ENCODE results near the gene FGF11.
A peak's percentile ranks its signal among the peaks of the same experiment; 100 is the strongest.
"Not testable (repeated sequence)": the region's sequence is repeated elsewhere in the genome, so short reads cannot be mapped to it uniquely, and the experiment has no call there.

Gene FGF11

DNA sequence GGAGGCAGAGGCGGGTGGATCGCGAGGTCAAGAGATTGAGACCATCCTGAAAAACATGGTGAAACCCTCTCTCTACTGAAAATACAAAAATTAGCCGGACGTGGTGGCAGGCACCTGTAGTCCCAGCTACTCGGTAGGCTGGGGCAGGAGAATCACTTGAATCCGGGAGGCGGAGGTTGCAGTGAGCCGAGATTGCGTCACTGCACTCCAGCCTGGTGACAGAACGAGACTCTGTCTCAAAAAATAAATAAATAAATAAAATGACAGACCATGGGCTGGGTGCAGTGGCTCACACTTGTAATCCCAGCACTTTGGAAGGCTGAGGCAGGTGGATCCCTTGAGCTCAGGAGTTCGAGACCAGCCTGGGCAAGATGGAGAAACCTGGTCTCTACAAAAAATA is 30.5 kb downstream of the FGF11 start:
- DNase-seq; H3K4me1 ChIP-seq (ENCODE audit: control insufficient read depth, insufficient read depth, low read length, poor library complexity, severe bottlenecking); H3K27ac ChIP-seq (ENCODE audit: insufficient read depth, low read length, poor library complexity, severe bottlenecking); H3K27me3 ChIP-seq (replicated peaks; ENCODE audit: control insufficient read depth, insufficient read depth, low read length, poor library complexity, severe bottlenecking); H3K9me3 ChIP-seq (ENCODE audit: control insufficient read depth, low read length); H3K4me3 ChIP-seq (ENCODE audit: insufficient read depth, low read depth, low read length, poor library complexity, severe bottlenecking): not testable (repeated sequence)
- peaks cover 22% of the 10 kb centered on the region for H3K36me3 ChIP-seq (ENCODE audit: control insufficient read depth, insufficient read depth, low read length)

DNA sequence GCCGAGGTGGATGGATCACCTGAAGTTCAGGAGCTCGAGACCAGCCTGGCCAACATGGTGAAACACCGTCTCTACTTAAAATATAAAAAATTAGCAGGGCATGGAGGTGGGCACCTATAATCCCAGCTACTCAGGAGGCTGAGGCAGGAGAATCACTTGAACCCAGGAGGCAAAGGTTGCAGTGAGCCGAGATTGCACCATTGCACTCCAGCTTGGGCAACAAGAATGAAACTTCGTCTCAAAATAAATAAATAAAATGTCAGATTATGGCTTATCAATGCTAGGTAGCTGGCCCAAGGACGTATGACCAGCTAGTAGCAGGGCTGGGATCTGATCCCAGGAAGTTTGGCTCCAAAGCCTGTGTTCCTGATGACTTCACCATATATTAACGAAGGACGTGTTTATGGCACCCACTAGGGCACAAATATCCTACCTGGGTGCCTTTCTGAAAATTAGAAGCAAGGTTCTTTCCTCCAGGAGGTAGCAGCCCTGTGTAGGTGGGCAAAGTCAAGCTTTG is 31.2 kb downstream of the FGF11 start:
- peaks cover 18% of the 10 kb centered on the region for H3K36me3 ChIP-seq (ENCODE audit: control insufficient read depth, insufficient read depth, low read length)
- DNase-seq; H3K9me3 ChIP-seq (ENCODE audit: control insufficient read depth, low read length); H3K27me3 ChIP-seq (replicated peaks; ENCODE audit: control insufficient read depth, insufficient read depth, low read length, poor library complexity, severe bottlenecking); H3K4me1 ChIP-seq (ENCODE audit: control insufficient read depth, insufficient read depth, low read length, poor library complexity, severe bottlenecking); H3K27ac ChIP-seq (ENCODE audit: insufficient read depth, low read length, poor library complexity, severe bottlenecking); H3K4me3 ChIP-seq (ENCODE audit: insufficient read depth, low read depth, low read length, poor library complexity, severe bottlenecking): not testable (repeated sequence)

DNA sequence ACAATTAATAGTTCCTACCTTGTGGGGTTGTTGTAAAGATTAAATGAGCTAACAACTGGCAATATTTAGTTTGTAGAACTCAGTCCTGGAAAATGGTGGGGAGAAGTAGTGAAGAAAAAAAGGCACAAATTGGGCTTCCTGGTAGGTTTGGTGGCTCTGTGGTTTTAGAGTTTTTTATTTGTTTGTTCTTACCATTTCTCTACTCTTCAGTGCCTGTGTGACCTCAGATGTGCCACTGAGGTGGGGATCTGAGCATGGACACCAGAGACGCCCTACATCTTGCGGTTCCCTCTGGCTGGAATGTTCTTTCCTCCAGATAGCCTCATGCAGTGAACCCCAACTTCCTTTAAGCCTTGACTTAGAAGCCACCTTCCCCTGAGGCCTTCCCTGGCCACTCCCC is 32.4 kb downstream of the FGF11 start:
- H3K27ac ChIP-seq (ENCODE audit: insufficient read depth, low read length, poor library complexity, severe bottlenecking) = no peak overlapping the region
- H3K4me1 ChIP-seq (ENCODE audit: control insufficient read depth, insufficient read depth, low read length, poor library complexity, severe bottlenecking) = no peaks in the 10 kb centered on the region

DNA sequence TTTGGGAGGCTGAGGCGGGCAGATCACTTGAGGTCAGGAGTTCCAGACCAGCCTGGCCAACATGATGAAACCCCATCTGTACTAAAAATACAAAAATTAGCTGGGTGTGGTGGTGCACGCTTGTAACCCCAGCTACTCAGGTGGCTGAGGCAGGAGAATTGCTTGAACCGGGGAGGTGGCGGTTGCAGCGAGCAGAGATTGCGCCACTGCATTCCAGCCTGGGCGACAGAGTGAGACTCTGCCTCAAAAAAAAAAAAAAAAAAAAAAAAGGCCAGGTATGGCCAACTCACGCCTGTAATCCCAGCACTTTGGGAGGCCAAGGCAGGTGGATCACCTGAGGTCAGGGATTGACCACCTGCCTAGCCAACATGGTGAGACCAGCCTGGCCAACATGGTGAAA is 35.5 kb downstream of the FGF11 start:
- H3K9me3 ChIP-seq (ENCODE audit: control insufficient read depth, low read length); H3K4me3 ChIP-seq (ENCODE audit: insufficient read depth, low read depth, low read length, poor library complexity, severe bottlenecking); DNase-seq; H3K27ac ChIP-seq (ENCODE audit: insufficient read depth, low read length, poor library complexity, severe bottlenecking); H3K36me3 ChIP-seq (ENCODE audit: control insufficient read depth, insufficient read depth, low read length); H3K27me3 ChIP-seq (replicated peaks; ENCODE audit: control insufficient read depth, insufficient read depth, low read length, poor library complexity, severe bottlenecking): not testable (repeated sequence)
- peaks cover 11% of the 10 kb centered on the region for H3K4me1 ChIP-seq (ENCODE audit: control insufficient read depth, insufficient read depth, low read length, poor library complexity, severe bottlenecking)

More for the DNA sequence above, 32.4 kb downstream of the FGF11 start:
- Histone ChIP-seq H3K36me3 (ENCODE audit: control insufficient read depth, insufficient read depth, low read length) (peaks cover 6% of the 10 kb centered on the region), H3K9me3 (ENCODE audit: control insufficient read depth, low read length) (no peaks in the 10 kb centered on the region), H3K27me3 (replicated peaks; ENCODE audit: control insufficient read depth, insufficient read depth, low read length, poor library complexity, severe bottlenecking) (no peaks in the 10 kb centered on the region), H3K4me3 (ENCODE audit: insufficient read depth, low read depth, low read length, poor library complexity, severe bottlenecking) (no peak overlapping the region)
- DNase-seq = no peak

DNA sequence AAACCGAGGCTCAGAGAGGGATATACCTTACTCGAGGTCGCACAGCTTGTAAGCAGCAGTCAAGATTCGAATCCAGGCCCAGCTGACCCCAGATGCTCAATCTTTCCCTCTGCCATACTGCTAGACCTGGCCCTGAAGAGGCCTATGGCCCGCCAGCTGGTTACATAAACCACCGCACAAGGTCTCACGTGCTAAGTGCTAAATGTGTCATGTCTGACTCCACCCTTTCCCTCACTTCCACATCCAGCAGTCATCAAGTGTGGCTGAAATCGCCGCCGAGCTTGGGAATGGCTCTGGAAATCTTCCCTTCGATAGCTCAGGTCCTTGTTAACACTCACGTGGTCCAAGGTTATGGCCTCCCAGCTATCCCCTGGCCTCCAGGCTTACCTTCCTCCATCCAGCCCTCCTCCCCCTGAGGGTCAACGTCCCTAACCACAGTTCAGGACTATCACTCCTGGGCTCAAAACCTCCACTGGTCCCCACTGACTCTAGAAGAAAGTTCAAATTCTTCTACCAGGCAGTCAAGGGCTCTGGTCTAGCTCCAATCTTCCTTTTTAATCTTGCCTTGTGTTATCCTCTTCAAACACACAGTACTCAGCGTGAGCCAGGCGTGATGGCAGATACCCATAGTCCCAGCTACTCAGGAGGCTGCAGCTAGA is 36.6 kb downstream of the FGF11 start:
- Histone ChIP-seq H3K27me3 (replicated peaks; ENCODE audit: control insufficient read depth, insufficient read depth, low read length, poor library complexity, severe bottlenecking) (no peaks in the 10 kb centered on the region), H3K4me1 (ENCODE audit: control insufficient read depth, insufficient read depth, low read length, poor library complexity, severe bottlenecking) (peaks cover 19% of the 10 kb centered on the region), H3K27ac (ENCODE audit: insufficient read depth, low read length, poor library complexity, severe bottlenecking) (no peak overlapping the region), H3K9me3 (ENCODE audit: control insufficient read depth, low read length) (no peaks in the 10 kb centered on the region), H3K36me3 (ENCODE audit: control insufficient read depth, insufficient read depth, low read length) (no peaks in the 10 kb centered on the region), H3K4me3 (ENCODE audit: insufficient read depth, low read depth, low read length, poor library complexity, severe bottlenecking) (no peak overlapping the region)
- no peak for DNase-seq

DNA sequence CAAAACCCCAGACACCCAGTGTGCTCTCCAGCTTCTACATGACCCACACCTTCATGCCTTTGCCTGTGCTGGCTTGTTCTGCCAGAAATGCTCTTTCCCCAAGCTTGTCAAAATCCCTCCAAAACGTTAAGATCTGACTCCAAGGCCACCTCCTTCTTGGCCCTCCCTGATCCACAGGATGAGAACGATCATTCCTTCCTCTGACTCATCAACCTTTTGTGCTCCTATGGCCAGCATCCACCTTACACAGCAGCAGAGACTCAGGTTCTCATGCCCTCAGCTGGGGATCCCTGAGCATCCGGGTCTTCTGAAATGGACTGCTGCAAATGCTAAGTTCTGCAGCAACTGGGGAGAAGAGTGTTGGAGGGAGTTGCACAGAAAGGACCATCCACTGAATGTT is 37.2 kb downstream of the FGF11 start:
- Histone ChIP-seq H3K4me3 (ENCODE audit: insufficient read depth, low read depth, low read length, poor library complexity, severe bottlenecking) (no peak overlapping the region), H3K27me3 (replicated peaks; ENCODE audit: control insufficient read depth, insufficient read depth, low read length, poor library complexity, severe bottlenecking) (no peaks in the 10 kb centered on the region), H3K9me3 (ENCODE audit: control insufficient read depth, low read length) (no peaks in the 10 kb centered on the region), H3K4me1 (ENCODE audit: control insufficient read depth, insufficient read depth, low read length, poor library complexity, severe bottlenecking) (peaks cover 19% of the 10 kb centered on the region), H3K27ac (ENCODE audit: insufficient read depth, low read length, poor library complexity, severe bottlenecking) (no peak overlapping the region), H3K36me3 (ENCODE audit: control insufficient read depth, insufficient read depth, low read length) (no peaks in the 10 kb centered on the region)
- DNase-seq = no peak

DNA sequence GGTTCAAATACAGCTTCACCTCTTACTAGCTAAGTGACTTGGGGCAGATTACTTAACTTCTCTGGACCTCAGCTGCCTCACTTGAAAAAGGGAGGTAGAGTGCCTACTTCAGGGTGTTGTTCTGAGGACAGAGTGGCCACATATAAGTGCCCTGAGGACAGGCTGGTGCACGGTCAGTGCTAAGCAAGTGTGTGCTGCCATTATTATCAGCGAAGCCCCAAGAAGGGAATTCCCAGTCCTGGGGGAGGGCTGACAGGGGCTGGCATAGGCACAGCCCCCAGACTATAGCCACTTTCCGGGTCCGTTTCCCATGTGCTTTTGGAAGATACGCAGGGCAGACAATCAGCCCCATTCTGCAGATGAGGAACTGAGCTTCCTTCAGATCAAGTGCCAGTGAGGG is 37.6 kb downstream of the FGF11 start:
- no peaks in the 10 kb centered on the region for H3K36me3 ChIP-seq (ENCODE audit: control insufficient read depth, insufficient read depth, low read length)
- no peak for DNase-seq
- no peak overlapping the region for H3K27ac ChIP-seq (ENCODE audit: insufficient read depth, low read length, poor library complexity, severe bottlenecking)
- H3K9me3 ChIP-seq (ENCODE audit: control insufficient read depth, low read length) = no peaks in the 10 kb centered on the region
- no peak overlapping the region for H3K4me3 ChIP-seq (ENCODE audit: insufficient read depth, low read depth, low read length, poor library complexity, severe bottlenecking)
- no peaks in the 10 kb centered on the region for H3K27me3 ChIP-seq (replicated peaks; ENCODE audit: control insufficient read depth, insufficient read depth, low read length, poor library complexity, severe bottlenecking)
- peaks cover 19% of the 10 kb centered on the region for H3K4me1 ChIP-seq (ENCODE audit: control insufficient read depth, insufficient read depth, low read length, poor library complexity, severe bottlenecking)

DNA sequence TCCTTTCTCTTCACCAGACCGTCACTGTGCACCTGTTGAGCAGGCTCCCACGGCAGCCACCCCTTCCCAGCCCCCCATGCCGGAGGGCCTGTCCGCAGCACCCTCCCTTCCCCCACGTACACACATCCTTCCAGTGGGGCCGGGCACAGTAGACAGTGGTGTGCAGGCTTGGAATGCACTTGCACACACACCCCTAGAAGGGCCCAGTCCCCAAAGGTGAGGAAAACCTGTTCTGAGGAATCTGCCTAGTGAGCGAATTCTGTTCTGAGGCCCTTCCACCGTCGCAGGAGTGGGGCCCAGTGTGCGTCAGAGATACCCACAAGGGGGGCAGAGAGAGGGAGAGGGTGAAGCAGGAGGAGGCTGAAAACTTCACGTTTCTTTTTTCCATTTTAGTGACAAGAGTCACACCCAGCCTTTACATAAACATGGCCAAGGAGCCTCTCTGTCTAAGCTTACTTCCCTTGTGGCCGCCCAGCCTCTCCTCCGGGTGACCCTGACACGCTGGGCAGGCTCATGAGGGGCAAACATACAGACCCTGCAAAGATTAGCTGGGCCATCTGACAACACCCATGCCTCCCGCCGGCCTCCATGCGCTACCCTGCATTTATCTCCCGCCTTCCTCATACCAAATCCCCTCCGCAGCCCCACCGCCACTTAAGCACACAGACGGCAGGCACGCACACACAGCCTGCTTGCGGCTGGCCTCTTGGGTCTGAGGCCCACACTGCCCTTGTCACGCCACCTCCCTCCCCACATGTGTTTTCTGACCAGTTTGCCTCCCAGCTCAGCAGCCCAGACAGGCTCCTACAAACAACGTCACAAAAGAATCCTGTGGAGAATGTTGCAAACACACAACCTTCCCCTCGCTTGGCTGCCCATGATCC is 38.3 kb downstream of the FGF11 start:
- H3K27ac ChIP-seq (ENCODE audit: insufficient read depth, low read length, poor library complexity, severe bottlenecking) = peak overlapping the region; percentile 99
- peak overlapping the region; percentile 98 for H3K4me3 ChIP-seq (ENCODE audit: insufficient read depth, low read depth, low read length, poor library complexity, severe bottlenecking)
- DNase-seq = no peak
- peaks cover 20% of the 10 kb centered on the region for H3K4me1 ChIP-seq (ENCODE audit: control insufficient read depth, insufficient read depth, low read length, poor library complexity, severe bottlenecking)
- no peaks in the 10 kb centered on the region for H3K27me3 ChIP-seq (replicated peaks; ENCODE audit: control insufficient read depth, insufficient read depth, low read length, poor library complexity, severe bottlenecking)
- H3K9me3 ChIP-seq (ENCODE audit: control insufficient read depth, low read length) = no peaks in the 10 kb centered on the region
- H3K36me3 ChIP-seq (ENCODE audit: control insufficient read depth, insufficient read depth, low read length) = no peaks in the 10 kb centered on the region

DNA sequence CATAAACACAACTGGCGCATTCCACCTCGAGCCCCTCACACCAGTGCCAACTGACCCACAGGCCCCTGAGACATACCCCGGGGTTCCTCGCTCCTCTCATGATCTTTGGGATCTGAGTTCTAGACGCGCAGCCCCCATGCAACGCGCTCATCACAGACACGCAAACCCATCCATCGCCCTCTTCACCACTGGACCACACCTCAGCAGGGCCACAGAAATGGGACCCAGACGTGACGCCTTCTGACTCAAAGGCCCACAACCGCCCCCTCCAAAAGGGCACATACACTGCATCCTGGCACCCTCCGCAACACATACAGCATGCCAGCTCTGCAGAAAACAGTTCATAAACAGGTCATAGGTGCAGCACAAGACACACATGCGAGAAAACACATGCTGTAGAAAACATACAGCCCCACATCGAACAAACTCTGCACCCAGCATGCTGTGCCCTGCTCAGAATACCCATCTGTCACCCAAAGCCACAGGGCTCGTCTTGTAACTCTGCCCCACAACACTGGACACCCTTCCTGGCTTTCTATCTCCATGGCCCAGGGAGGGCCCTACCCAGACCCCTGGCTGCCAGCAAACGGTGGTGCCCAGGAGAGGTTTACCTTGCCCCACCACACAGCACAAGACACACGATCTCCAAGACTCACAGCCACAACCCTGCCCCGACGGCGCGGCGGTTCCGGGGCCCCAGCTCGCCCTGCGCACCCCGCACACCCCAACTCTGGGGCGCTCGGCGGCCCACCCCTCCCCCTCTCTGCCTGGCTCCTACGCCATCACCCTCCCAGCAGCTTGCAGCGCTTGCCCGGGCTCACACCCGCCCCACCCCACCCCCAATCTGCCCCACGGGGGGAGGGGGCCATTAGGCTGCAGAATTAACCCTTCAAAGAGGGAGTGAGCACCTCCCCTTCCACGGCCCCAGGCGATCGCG is 39.2 kb downstream of the FGF11 start:
- H3K9me3 ChIP-seq (ENCODE audit: control insufficient read depth, low read length) = no peaks in the 10 kb centered on the region
- no peaks in the 10 kb centered on the region for H3K27me3 ChIP-seq (replicated peaks; ENCODE audit: control insufficient read depth, insufficient read depth, low read length, poor library complexity, severe bottlenecking)
- H3K4me3 ChIP-seq (ENCODE audit: insufficient read depth, low read depth, low read length, poor library complexity, severe bottlenecking) = peak overlapping the region; percentile 98
- peak; percentile 61 to 64 (median 64) for DNase-seq
- H3K27ac ChIP-seq (ENCODE audit: insufficient read depth, low read length, poor library complexity, severe bottlenecking) = peak overlapping the region; percentile 99
- H3K4me1 ChIP-seq (ENCODE audit: control insufficient read depth, insufficient read depth, low read length, poor library complexity, severe bottlenecking) = peaks cover 28% of the 10 kb centered on the region
- H3K36me3 ChIP-seq (ENCODE audit: control insufficient read depth, insufficient read depth, low read length) = no peaks in the 10 kb centered on the region
